HEK293T (cell line): ENCODE results near the gene HSPG2.

Source experiments
- CTCF ChIA-PET: fragments of 350-600 bp; formaldehyde crosslinking; extraction: SDS; loops from one replicate; lab custom pipeline; 2021; ENCODE audit warnings: antibody characterized with exemption, inconsistent platforms; lab: Yijun Ruan, JAX
- POLR2A ChIA-PET: fragments of 350-600 bp; formaldehyde crosslinking; extraction: SDS; loops from one replicate; lab custom pipeline; 2020; ENCODE audit warnings: antibody characterized with exemption, inconsistent platforms; lab: Yijun Ruan, JAX
- DNase-seq: peaks from one replicate; pipeline ENCODE4 v3.0.0; 2012; ENCODE audit warnings: mixed read lengths; ENCODE audit errors: extremely low spot score
- ARNT ChIP-seq: fragments of 450-650 bp; IDR thresholded peaks from 2 replicates; pipeline ENCODE4 v1.6.1; 2017; ENCODE audit warnings: mild to moderate bottlenecking
- BHLHE40 ChIP-seq: fragments of 450-650 bp; IDR thresholded peaks from 2 replicates; pipeline ENCODE4 v1.6.1; 2016; ENCODE audit warnings: mild to moderate bottlenecking, moderate library complexity, borderline replicate concordance
- CTBP1 ChIP-seq: fragments of 450-650 bp; IDR thresholded peaks from 2 replicates; pipeline ENCODE4 v1.6.1; 2016; ENCODE audit warnings: borderline replicate concordance
- ELF4 ChIP-seq: fragments of 450-650 bp; IDR thresholded peaks from 2 replicates; pipeline ENCODE4 v1.6.1; 2017; ENCODE audit warnings: antibody characterized with exemption
- FOXA1 ChIP-seq: fragments of 450-650 bp; IDR thresholded peaks from 2 replicates; pipeline ENCODE4 v1.6.1; 2016; ENCODE audit warnings: mild to moderate bottlenecking
- FOXK2 ChIP-seq: fragments of 450-650 bp; IDR thresholded peaks from 2 replicates; pipeline ENCODE4 v1.6.1; 2016; ENCODE audit warnings: mild to moderate bottlenecking
- FOXM1 ChIP-seq: fragments of 450-650 bp; IDR thresholded peaks from 2 replicates; pipeline ENCODE4 v1.6.1; 2017; ENCODE audit warnings: mild to moderate bottlenecking, borderline replicate concordance
- HDGF ChIP-seq: fragments of 450-650 bp; IDR thresholded peaks from 2 replicates; pipeline ENCODE4 v1.6.1; 2017; ENCODE audit warnings: antibody characterized with exemption, borderline replicate concordance
- L3MBTL2 ChIP-seq: fragments of 450-650 bp; conservative IDR thresholded peaks from 2 replicates; pipeline ENCODE4 v1.6.1; 2016; ENCODE audit warnings: mild to moderate bottlenecking
- LEF1 ChIP-seq: fragments of 450-650 bp; IDR thresholded peaks from 2 replicates; pipeline ENCODE4 v1.6.1; 2017; ENCODE audit warnings: mild to moderate bottlenecking, borderline replicate concordance
- NFRKB ChIP-seq: fragments of 450-650 bp; IDR thresholded peaks from 2 replicates; pipeline ENCODE4 v1.6.1; 2016; ENCODE audit warnings: mild to moderate bottlenecking, moderate library complexity
- PKNOX1 ChIP-seq: fragments of 450-650 bp; IDR thresholded peaks from 2 replicates; pipeline ENCODE4 v1.6.1; 2016
- SP1 ChIP-seq: fragments of 450-650 bp; IDR thresholded peaks from 2 replicates; pipeline ENCODE4 v1.6.1; 2017
- SUZ12 ChIP-seq: fragments of 450-650 bp; IDR thresholded peaks from 2 replicates; pipeline ENCODE4 v1.6.1; 2016; ENCODE audit warnings: mild to moderate bottlenecking
- TARDBP ChIP-seq: fragments of 450-650 bp; IDR thresholded peaks from 2 replicates; pipeline ENCODE4 v1.6.1; 2016
- ZNF384 ChIP-seq: fragments of 450-650 bp; IDR thresholded peaks from 2 replicates; pipeline ENCODE4 v1.6.1; 2016

Gene HSPG2

GRCh38 chr1:21906173-21907078 lies 30.7 kb downstream of the HSPG2 start:
- DNase-seq = no peak
- CTCF ChIA-PET = no interaction called here
- peak; percentile 69 for TF ChIP-seq PKNOX1
- no peak for TF ChIP-seq FOXK2
- POLR2A ChIA-PET = no interaction called here

- no peak for DNase-seq
- TF ChIP-seq ARNT (no peak), LEF1 (no peak), SUZ12 (no peak)
- POLR2A ChIA-PET = no interaction called here
- CTCF ChIA-PET = no interaction called here
These were observed 32.2 kb downstream of the HSPG2 start for GRCh38 chr1:21904704-21905520.

GRCh38 chr1:21904454-21904703 lies 32.7 kb downstream of the HSPG2 start:
- ChIA-PET POLR2A (no interaction called here), CTCF (no interaction called here)

GRCh38 chr1:21903638-21904453 lies 33.3 kb downstream of the HSPG2 start:
- TF ChIP-seq FOXM1 = no peak
- TF ChIP-seq SUZ12 = no peak
- TF ChIP-seq TARDBP = no peak
- no peak for TF ChIP-seq NFRKB
- TF ChIP-seq ARNT = no peak
- no peak for TF ChIP-seq BHLHE40
- TF ChIP-seq ELF4 = no peak
- TF ChIP-seq CTBP1 = no peak
- no peak for TF ChIP-seq FOXK2
- TF ChIP-seq FOXA1 = no peak
- no peak for TF ChIP-seq PKNOX1
- TF ChIP-seq L3MBTL2 = no peak
- no peak for TF ChIP-seq SP1
- TF ChIP-seq LEF1 = no peak
- TF ChIP-seq ZNF384 = no peak
- TF ChIP-seq HDGF = no peak
- POLR2A ChIA-PET = interaction anchor here (0.6 to 0.8 kb wide), 2 partner anchors 8 to 25 kb away, joined by 3 read pairs; no protein-coding TSS in a partner anchor
- DNase-seq = no peak
- CTCF ChIA-PET = no interaction called here

More at GRCh38 chr1:21904454-21904703, 32.7 kb downstream of the HSPG2 start:
- TF ChIP-seq FOXA1 = no peak
- no peak for TF ChIP-seq TARDBP
- no peak for TF ChIP-seq LEF1
- no peak for TF ChIP-seq ARNT
- no peak for DNase-seq

GRCh38 chr1:21902026-21903012 lies 34.8 kb downstream of the HSPG2 start:
- CTCF ChIA-PET = no interaction called here
- POLR2A ChIA-PET = no interaction called here
- DNase-seq = no peak
- no peak for TF ChIP-seq CTBP1
- TF ChIP-seq FOXK2 = no peak
- TF ChIP-seq ELF4 = no peak
- no peak for TF ChIP-seq SP1
- TF ChIP-seq L3MBTL2 = no peak
- no peak for TF ChIP-seq SUZ12
- no peak for TF ChIP-seq NFRKB
- TF ChIP-seq LEF1 = no peak
- TF ChIP-seq PKNOX1 = no peak
- TF ChIP-seq ARNT = no peak
- no peak for TF ChIP-seq FOXM1
- TF ChIP-seq FOXA1 = no peak
- TF ChIP-seq TARDBP = no peak
- TF ChIP-seq HDGF = no peak
- no peak for TF ChIP-seq ZNF384
- no peak for TF ChIP-seq BHLHE40
